ENCODE measurements around the gene KCTD15. TPM values are rescaled to one million over a fixed set of nuclear protein-coding genes. Genes with fewer than 3 reads are reported as not detected.

The KCTD15 gene
- total RNA-seq, 8 experiments from 2014 or later = 15.2 to 39.0 (median 34.2) TPM

- in situ Hi-C loops (cut with MboI; ENCODE audit: low pct_unique_long_range_greater_than_20kb in 2 of 9, low sequenced_read_pairs in 9 of 9, unreplicated experiment in 9 of 9) = no loop called here
- 49 to 100% (median 96%) methylated on average over 1 to 15 of the region's 17 CpGs; no CpG with 5 or more reads in 3 of the 10 experiments for WGBS, 10 experiments
- Histone ChIP-seq H3K4me3 (no peak overlapping the region), H3K4me1 (replicated peaks in 1 of 2) (peaks cover 0 to 3% of the 10 kb centered on the region in 2 donors), H3K27ac (no peak overlapping the region)
- ATAC-seq (replicated peaks in 6 of 8) = no peak
These were observed 62.3 kb downstream of the KCTD15 start for GRCh38 chr19:33859016-33859415.

DNA sequence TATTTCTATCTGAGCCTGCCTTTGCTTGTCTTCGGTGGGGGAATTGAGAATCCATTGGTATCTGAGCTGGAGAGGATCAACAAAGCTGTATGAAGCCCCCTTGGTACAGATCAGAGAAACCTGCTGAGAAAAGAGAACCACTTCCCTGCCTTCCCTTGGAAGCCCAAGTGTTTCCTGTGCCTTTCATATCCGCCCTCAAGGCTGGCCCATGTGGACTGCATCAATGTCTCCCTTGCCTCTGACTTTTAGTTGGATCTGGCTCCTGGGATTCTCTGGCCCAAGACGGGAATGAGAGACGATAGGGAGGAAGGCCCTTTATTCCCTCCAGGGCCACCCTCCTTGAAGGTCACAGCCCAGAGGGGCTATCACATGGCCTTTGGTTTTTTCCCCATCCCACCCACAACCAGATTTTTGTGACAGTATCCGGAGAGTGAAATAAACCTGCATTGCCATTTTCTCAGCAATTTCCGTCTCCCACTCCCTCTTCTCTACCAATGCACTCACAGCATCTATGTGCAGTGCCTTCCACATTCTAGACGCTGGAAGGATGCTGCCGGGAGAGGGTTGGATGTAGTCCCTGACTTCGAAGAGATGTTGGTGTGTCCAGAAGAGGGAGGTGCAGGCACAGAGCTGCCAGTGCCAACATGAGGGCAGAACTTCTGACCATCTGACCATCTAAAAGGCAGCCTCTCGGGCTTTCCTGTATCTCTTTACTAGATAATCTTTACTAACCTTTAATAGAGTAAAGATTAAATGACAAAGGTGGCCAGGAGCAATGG, 63.8 kb downstream of the KCTD15 start:
- 41 to 100% (median 83%) methylated on average over 1 to 8 of the region's 10 CpGs; no CpG with 5 or more reads in 2 of the 10 experiments for WGBS, 10 experiments
- H3K4me1 ChIP-seq (replicated peaks in 1 of 2) = peaks cover 0 to 3% of the 10 kb centered on the region in 2 donors
- in situ Hi-C loops (cut with MboI; ENCODE audit: low pct_unique_long_range_greater_than_20kb in 2 of 9, low sequenced_read_pairs in 9 of 9, unreplicated experiment in 9 of 9) = no loop called here
- ATAC-seq (replicated peaks in 6 of 8) = no peak
- no peak overlapping the region for H3K4me3 ChIP-seq
- H3K27ac ChIP-seq = no peak overlapping the region

DNA sequence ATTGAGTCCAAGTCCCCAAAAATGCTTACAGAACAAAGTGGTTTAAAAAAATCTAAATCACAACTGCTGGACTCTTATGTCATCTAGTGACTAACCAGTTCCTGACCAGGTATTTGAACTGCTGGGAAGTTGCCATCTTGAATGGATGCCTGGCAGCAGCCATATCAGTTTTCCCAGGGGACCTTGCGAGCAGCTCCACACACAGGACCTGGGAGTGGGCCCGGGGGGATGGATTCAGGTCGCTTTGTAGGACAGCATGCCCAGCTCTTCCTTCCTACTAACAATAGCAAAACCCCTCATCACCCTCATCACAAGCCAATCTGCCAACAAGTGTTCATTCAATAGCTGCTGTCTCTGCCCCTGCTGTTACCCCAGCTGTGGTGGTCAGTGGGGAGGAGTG, 65.3 kb downstream of the KCTD15 start:
- in situ Hi-C loops (cut with MboI; ENCODE audit: low pct_unique_long_range_greater_than_20kb in 2 of 9, low sequenced_read_pairs in 9 of 9, unreplicated experiment in 9 of 9) = no loop called here
- no peak for ATAC-seq (replicated peaks in 6 of 8)
- Histone ChIP-seq H3K27ac (no peak overlapping the region), H3K4me3 (no peak overlapping the region), H3K4me1 (replicated peaks in 1 of 2) (peaks cover 0 to 3% of the 10 kb centered on the region in 2 donors)
- WGBS, 10 experiments = 60 to 100% (median 79%) methylated on average over 1 to 3 of the region's 3 CpGs; no CpG with 5 or more reads in 6 of the 10 experiments

GRCh38 chr19:33862981-33863380, 66.3 kb downstream of the KCTD15 start:
- in situ Hi-C loops (cut with MboI; ENCODE audit: low pct_unique_long_range_greater_than_20kb in 2 of 9, low sequenced_read_pairs in 9 of 9, unreplicated experiment in 9 of 9) = no loop called here
- no peak overlapping the region for H3K27ac ChIP-seq
- WGBS, 10 experiments = 20 to 61% (median 44%) methylated on average over 1 to 3 of the region's 4 CpGs; no CpG with 5 or more reads in 6 of the 10 experiments
- ATAC-seq (replicated peaks in 6 of 8) = peak in 3 of 8 experiments; percentile 28 to 33 (median 29)
- H3K4me3 ChIP-seq = no peak overlapping the region
- H3K4me1 ChIP-seq (replicated peaks in 1 of 2) = peaks cover 2 to 6% of the 10 kb centered on the region in 2 donors

- WGBS, 10 experiments = 71 to 100% (median 80%) methylated on average over 1 of the region's 5 CpGs; no CpG with 5 or more reads in 6 of the 10 experiments
- H3K4me3 ChIP-seq = no peak overlapping the region
- in situ Hi-C loops (cut with MboI; ENCODE audit: low pct_unique_long_range_greater_than_20kb in 2 of 9, low sequenced_read_pairs in 9 of 9, unreplicated experiment in 9 of 9) = no loop called here
- H3K27ac ChIP-seq = no peak overlapping the region
- peaks cover 6 to 11% of the 10 kb centered on the region in 2 donors for H3K4me1 ChIP-seq (replicated peaks in 1 of 2)
- no peak for ATAC-seq (replicated peaks in 6 of 8)
These were observed 66.8 kb downstream of the KCTD15 start for GRCh38 chr19:33863436-33863835.

DNA sequence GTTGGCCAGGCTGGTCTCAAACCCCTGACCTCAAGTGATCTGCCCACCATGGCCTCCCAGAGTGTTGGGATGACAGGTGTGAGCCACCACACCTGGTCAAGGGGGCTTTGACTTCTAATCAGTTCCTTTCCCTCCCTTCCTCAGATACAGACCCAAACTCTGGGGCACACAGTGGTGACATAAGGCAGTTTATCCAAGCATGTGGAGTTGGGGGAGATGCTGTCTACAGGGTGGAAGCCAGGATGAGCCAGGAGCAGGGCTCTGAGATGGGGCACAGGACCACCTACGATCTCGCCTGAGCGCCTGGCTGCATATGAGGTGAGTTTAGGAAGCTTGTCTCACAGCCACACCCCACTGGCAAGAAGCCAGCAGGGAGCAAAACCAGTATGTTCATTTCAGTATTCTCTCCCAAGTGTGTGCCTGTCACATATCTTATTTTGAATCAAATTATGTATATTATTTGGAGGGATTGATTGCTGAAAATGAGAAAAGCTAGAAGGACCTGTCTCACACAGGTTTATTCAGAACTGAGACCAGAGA, 67.7 kb downstream of the KCTD15 start:
- Histone ChIP-seq H3K4me3 (no peak overlapping the region), H3K4me1 (replicated peaks in 1 of 2) (peaks cover 12 to 16% of the 10 kb centered on the region in 2 donors), H3K27ac (no peak overlapping the region)
- WGBS, 10 experiments = 100% methylated on average over 3 of the region's 3 CpGs; no CpG with 5 or more reads in 9 of the 10 experiments
- in situ Hi-C loops (cut with MboI; ENCODE audit: low pct_unique_long_range_greater_than_20kb in 2 of 9, low sequenced_read_pairs in 9 of 9, unreplicated experiment in 9 of 9) = no loop called here
- no peak for ATAC-seq (replicated peaks in 6 of 8)

DNA sequence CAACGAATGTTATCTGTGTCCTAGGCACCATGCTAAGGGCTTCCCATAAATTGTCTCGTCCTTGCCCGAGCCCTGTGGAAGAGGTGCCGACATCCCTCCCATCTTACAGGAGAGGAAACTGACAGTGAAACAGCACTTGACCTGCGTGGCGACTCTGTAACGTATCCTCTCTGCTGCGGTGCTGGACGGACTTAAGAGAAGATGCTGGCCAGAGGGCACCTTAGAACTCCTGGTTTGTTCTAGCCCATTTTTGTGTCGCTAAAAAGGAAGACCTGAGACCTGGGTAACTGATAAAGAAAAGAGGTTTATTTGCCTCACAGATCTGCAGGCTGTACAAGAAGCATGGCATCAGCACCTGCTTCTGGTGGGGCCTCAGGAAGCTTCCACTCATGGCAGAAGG, 68.6 kb downstream of the KCTD15 start:
- Histone ChIP-seq H3K4me1 (replicated peaks in 1 of 2) (peaks cover 12 to 16% of the 10 kb centered on the region in 2 donors), H3K27ac (no peak overlapping the region), H3K4me3 (no peak overlapping the region)
- no peak for ATAC-seq (replicated peaks in 6 of 8)
- in situ Hi-C loops (cut with MboI; ENCODE audit: low pct_unique_long_range_greater_than_20kb in 2 of 9, low sequenced_read_pairs in 9 of 9, unreplicated experiment in 9 of 9) = no loop called here
- 80 to 100% (median 88%) methylated on average over 1 to 7 of the region's 10 CpGs; no CpG with 5 or more reads in 3 of the 10 experiments for WGBS, 10 experiments

Other genes starting within 250 kb of the KCTD15 start
- 10 to 100 TPM in 4 of 8 experiments, 1 to 10 TPM in 3, under 1 TPM in 1; 0.84 to 17.0 (median 11.5) TPM for gene CHST8, start 174.9 kb upstream of the KCTD15 start, total RNA-seq

Data from motor neuron (in vitro differentiated cells).